GM11168 (cell line): ENCODE results near the gene ARHGEF19.
"Not testable (repeated sequence)": the region's sequence is repeated elsewhere in the genome, so short reads cannot be mapped to it uniquely, and the experiment has no call there.

Source experiments
- in situ Hi-C: fragments of 300-500 bp; cut with MboI; formaldehyde crosslinking; loops from one replicate; pipeline ENCODE4 v1.12.0; 2022; ENCODE audit warnings: low sequenced_read_pairs; ENCODE audit not compliant: unreplicated experiment

The ARHGEF19 gene

DNA sequence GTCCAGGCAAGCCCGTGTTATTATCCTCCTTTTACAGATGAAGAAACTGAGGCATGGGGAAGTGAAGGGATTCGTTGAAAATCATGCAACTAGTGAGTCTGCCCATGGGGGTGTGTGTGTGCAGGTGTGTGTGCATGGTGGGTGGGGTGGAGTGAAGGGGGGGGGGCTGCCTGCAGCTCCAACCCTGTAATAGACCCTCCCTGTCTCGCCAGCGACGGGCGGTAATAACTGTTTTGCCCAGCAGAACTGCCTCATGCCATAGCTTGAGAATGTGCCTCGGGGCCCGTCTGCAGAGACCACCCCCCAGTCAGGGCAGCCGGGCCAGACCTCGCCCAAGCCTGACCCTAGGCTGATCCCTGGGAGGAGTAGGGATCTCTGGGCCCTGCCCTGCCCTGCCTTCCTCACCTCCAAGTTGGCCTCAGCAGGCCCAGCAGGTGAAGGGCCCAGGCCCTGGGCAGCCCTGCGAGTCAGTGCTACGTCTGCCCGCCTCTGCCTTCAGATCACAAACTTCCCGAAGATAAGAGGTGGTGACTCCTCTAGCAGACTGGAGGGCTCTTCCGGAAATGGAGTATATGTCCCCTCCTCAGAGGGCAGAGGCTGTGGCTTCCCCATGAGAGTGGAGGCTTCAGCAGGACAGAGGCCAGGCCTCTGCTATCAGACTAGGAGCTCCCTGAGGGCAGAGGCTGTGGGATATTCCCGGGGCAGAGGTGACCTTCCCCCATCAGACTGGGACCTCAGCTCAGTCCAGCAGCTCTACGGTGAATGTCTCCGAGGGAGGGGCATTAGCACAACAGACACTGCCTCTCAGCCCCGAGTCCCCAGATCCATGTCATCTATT lies 40.9 kb downstream of the ARHGEF19 start:
- in situ Hi-C loops: no loop called here

DNA sequence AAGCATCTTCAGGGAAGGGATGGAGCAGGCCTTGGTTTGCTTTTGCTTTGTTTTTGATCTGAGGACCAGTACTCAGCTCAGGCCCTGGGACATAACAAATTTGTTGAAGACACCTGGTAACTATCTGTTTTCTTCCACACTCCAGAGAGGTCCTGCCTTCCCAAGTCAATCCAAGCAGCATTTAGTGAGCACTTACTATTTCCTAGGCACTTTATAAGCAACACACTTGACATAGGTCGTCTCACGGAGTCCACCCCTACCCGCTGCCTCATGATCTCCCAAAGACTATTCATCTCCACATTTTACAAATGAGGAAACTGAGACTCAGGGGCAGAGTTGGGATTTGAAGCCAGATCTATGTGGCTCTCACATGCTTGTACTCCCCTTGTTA lies 42.2 kb downstream of the ARHGEF19 start:
- in situ Hi-C loops: no loop called here

DNA sequence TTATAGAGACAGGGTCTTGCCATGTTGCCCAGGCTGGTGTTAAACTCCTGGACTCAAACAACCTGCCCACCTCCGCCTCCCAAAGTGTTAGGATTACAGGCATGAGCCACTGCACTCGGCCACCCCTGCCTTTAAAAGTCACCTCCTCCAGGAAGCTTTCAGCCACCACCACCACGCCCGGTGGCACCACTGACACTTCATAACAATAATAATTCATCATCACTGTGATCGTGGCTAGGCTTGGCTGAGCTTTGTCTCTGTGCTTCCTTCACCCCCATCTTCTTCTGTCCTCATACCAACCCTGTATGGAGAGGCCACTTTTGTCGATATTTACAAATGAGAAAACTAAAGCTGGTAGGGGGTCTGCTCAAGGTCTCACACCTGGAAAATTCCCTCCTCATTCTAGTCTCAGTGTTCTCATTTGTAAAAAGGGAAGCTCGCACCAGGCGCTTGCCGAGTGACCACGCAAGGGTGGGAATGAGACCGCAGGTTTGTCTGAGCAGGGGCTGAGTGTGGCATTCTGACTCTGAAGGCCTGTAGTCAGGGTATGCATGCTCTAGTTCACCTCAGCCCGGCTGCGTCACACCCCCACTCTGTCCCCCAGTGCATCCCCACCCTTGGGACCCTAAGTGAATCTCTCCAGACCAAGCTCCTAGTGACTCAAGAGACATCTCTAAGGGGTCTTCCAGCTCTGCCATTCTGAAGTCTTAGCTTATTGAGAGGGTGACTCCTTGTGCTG lies 43.7 kb downstream of the ARHGEF19 start:
- in situ Hi-C loops: no loop called here

DNA sequence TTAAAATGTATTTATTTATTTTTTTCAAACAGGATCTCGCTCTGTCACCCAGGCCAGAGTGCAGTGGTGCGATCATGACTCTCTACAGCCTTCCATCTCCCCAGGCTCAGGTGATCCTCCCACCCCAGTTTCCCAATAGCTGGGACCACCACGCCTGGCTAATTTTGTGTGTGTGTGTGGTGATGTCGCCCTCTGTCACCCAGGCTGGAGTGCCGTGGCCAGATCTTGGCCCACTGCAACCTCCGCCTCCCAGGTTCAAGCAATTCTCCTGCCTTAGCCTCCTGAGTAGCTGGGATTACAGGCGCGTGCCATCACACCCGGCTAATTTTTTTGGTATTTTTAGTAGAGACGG lies 44.3 kb downstream of the ARHGEF19 start:
- in situ Hi-C loops: not testable (repeated sequence)

DNA sequence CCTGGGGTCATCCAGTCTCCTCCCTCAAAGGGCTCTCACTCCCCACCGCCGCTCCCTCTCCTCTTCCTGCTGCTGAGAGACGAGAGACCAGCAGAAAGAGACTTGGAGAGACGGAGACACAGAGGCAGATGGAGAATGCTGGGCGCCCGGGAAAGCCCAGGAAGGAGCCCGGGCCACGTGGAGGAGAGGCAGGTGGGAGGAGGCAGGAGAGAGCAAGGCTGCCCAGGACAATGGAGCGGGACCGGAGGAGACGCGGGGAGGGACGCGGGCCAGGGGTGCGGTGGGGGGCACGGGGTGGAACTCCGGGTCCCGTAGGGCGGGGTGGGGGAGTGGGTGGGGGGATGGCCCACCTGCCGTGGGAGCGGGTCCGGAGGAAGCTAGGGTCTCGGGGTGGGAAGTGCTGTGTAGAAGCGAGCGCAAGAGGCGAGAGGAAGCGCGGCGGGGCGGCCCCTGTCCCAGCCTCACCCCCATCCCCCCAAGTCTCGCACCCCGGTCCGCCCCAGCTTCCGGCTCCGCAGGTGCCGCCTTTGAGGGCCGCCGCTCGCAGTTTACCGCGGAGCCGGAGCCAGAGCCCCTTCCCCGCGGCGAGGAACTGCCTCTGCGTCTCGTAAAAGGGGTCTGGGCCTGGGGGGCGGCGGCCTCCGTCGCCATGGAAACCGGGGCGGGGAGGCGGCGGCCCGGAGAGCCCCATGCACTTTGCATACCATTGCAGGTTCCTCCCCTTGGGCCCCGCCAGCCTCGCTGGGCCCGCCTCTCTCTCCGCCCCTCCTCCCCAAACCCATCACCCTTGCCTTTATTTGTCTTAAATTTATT lies 44.9 kb downstream of the ARHGEF19 start:
- in situ Hi-C loops: no loop called here

DNA sequence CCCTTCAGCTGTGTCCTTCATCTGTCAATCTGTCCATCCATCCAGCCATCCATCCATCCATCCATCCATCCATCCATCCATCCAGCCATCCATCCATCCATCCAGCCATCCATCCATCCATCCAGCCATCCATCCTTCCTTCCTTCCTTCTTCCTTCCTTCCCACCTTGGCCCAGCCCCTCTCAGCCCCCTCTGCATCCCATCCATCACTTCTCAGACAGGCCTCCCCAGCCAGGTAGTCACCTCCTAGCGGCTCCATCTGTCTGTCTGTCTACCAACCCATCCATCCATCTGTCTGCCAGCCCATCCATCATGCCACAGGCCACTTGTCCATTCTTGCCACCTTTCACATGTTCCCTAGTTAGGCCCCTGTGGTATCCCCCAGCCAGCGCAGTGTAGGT lies 46.3 kb downstream of the ARHGEF19 start:
- in situ Hi-C loops: no loop called here

DNA sequence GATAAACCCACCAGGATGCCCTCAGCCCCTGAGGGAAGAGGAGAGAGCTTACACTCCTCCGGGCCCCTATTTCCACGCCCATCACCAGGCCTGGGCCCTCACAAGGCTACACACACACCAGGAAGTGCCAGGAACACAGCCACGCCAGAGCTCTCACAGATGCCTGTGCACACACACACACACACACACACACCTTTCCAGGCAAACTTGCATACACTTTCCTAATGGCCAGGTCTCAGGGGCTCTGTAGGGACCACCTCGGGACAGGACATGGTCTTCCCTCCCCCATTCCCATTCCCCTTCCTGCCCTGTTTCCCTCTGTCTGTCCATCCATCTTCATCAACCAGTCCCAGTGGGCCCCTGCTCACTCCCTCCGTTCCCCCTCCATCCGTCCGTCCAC lies 46.9 kb downstream of the ARHGEF19 start:
- in situ Hi-C loops: no loop called here

DNA sequence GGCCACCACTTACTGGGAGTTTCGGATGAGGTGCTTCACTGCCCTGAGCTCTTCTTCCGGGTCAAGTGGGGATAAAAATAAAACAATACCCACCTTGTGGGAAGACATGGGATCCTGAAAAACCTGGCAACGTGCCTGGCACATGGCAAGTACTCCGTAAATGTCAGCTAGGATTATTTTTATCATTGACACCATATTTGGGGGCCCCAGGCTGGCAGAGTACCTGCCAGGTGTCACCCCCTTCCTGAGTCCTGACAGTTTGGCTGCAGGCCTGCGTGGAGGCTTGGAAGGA lies 47.4 kb downstream of the ARHGEF19 start:
- in situ Hi-C loops: no loop called here

DNA sequence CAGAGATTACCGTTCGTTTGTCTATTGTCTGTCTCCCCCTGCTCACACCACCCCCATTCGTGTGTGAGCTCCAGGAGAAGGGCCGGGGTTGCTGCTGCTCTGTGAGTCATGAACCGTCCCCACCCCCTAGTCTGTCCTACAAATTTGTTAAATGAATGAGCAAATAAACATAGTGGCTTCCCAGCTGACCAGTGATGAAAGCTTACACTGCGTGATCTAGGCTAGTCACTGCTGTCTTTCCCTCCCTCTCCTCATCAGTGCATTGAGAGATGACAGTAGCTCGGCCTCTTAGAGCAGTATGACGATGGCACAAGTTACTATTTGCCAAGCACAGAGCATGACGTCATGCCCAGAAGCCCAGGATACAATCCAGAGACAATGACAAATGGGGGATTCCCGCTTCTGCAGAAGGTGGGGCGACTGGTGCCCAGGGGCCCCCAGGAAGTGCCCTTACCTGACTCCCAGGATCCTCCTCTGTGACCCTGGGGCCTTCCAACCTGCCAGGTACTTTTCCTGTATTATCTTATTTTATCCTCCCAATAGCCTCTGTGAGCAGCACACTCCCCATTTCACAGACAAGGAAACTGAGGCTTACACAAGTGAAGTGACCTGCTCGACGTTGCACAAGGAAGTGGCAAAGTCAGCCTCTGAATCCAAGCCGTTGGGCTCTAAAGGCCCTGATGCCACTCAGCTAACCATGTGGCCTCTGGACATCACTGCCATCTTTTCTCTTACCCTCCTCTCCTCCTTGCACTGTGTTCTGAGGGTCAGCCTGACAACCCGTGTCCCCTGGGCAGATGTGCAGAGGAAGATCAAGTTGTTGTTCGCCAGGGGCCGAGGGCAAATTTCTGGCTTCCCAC lies 48.0 kb downstream of the ARHGEF19 start:
- in situ Hi-C loops: no loop called here

DNA sequence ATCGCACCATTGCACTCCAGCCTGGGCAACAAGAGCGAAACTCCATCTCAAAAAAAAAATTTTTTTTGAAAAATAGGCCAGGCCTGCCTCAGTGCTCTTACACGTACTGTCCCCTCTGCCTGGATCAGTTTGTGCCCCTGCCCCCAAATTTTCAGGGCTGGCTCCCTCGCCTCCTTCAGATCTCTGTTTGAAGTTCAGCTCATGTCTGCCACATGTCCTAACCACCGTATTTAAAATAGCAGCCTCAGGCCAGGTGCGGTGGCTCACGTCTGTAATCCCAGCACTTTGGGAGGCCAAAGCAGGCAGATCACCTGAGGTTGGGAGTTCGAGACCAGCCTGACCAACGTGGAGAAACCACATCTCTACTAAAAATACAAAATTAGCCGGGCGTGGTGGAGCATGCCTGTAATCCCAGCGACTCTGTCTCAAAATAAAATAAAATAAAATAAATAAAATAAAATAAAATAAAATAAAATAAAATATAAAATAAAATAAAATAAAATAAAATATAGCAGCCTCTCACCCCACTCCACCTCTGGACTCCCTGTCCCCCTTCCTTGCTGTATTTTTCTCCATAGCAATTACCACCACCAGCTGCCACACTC lies 48.7 kb downstream of the ARHGEF19 start:
- in situ Hi-C loops: not testable (repeated sequence)

DNA sequence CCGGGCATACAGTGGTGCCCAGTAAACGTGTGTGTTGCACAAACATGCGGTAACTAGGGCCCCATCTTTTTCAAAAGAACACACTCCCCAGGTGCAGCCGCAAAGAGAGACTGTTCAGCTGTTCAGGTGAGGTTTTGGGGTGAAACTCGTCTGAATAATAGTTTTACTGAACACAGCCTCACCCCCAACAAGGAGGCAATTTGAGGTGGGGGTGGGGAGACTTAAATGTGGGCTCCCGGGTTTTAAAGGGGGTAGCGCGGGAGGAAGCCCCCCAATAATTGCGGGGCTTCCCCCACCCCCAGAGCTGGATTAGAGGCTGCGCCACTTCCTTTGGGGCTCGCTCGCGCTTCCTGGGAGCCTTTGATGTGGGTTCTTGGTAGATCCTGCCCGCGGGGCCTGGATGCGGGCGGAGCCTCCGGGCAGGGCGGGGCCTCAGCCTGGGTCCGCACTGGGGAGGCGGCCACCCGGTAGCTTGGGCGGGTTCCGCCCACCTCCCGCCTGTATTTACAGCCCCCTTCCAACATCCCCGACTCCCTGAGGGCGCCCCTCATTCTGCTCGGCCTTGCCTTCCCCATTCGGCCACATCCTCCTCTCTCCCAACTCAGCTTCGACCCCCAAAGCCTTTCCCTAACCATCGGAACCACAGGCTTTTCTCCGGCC lies 50.2 kb downstream of the ARHGEF19 start:
- in situ Hi-C loops: no loop called here

DNA sequence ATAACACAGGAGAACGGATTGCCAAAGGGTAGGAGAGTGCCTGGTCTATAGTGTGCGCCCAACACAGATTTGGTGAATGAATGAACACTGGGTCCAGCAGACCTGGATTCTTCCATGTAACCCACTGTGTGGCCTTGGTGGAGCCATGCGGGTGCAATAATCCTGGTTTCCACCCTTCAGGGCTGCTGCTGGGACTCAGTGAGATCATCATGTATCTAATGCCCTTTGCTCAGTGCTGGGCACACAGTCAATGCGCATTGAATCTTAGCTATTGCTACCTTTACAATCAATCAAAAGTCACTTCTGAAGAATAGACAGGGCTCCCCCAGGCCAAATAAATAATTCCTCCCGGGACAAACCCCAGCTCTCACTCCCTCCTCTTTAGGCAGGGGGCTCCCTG lies 50.7 kb downstream of the ARHGEF19 start:
- in situ Hi-C loops: no loop called here

DNA sequence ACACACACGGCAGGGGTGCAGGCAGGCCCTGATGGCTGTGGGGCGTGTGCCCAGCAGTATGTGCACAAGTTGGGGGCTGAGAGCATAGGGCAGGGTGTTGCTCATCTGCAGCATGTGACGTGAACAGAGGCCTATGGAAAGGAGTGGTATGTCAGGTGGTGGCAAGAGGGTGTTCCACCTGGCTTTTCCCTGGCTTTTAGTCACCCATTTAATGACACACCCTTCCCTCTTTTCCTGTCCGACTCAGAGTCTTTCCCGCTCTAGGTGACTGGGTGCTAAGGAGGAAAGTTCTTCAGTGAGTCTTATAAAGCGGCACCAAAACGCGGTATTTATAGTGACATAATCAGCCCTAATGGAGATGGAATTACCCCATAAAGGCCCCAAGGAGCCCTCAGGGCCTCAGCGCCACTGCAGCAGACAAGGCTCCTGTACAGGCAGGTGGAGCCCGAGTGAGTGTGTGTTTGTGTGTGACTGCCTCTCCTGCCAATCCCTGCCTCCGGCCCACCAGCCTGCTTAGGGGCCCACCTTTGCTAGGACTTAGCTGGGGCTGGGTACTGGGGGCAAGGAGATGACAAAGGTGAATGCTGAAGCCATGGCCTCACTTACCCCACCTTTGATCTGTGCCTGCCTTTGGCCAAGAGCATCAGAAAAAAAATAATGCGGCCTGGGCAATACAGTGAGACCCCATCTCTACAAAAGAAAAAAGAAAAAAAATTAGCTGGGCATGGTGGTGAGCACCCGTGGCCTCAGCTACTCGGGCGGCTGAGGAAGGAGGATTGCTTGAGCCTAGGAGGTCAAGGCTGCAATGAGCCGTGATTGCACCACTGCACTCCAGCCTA lies 53.2 kb downstream of the ARHGEF19 start:
- in situ Hi-C loops: no loop called here

DNA sequence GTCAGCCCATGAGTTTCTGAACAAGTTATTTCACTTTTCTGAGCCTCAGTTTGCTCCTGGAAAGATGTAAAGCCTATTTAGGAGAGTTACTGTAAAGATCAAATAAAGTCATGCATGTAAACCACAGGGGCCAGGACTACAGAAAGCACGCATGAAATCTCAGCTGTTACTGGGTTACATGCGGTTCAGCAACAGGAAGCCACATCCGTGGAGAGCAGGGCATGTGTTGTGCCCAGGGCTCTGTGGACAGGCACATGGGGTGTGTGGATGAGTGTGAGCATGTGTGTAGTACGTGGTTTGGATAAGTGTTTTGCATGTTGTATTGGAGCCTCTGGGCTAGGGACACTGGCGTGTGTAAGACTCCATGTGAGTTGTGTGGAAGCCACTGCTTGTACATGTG lies 54.4 kb downstream of the ARHGEF19 start:
- in situ Hi-C loops: no loop called here

DNA sequence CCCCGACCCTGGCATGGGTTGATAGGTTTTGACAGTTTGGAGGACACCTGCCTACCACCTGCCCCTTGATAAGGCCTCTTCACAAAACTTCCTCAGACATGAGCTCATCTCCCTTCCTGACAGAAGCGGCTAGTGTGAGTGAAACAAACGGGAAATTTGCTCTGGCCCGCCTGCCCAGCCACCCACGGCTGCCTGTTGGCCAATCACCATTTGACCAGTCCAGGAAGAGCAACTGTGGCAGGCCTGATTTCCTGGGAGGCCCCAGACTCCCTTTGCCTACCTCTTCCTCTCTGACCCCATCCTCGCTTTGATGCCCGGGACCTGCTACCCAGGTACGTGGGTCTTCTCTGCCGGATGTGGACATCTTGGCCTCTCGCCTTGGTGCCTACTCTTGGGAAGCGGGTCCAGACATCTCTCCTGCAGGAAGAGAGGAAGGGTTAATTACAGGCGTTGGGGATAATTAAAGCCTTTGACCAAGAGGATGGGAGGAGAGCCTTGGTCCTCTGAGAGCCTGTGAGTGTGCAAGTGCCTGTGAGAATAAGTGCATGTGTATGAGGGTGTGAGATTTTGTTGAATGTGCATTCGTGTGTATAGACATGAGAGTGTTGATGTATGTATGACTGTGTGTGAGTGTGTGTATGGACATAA lies 55.5 kb downstream of the ARHGEF19 start:
- in situ Hi-C loops: no loop called here

DNA sequence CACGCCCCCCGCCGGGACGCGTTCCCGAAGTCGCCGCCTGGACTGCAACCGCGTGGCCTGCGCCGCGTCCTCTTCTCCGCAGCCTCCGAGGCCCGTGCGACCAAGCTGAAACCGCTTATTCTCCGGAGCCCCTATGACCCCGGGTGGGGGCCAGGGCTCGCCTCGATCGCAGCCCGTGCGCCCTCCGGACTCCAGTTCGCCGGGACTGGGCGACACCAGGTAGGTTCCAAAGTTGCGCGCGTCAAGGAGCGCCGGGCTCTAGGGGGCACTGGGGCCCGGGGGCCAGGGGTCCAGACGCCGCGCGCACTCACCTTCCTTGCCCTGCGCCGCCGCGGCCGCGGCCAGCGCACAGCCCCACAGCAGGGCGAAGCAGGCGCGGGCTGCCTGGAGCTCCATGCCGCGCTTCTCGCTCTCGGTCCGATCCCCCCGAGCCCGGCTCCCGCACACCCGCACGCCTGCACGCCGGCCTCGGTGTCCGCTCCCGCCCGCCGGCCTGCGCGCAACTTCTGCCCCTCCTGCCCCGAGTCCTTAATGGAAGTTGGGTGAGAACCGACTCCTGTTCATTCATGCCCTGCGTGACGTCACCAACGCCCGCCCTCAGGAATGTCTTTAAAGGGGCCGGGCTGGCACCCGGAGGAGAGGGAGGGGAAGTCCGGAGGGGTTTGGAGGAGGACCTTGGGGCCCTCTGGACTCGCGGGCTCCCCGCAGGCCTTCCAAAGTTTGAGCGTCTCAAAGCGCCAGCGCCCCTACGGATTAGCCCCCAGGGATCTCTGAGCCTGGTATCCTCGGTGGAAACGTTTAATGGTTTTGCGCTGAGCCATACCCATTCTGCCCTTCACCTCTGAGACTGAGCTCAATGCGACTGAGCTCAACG lies 56.7 kb downstream of the ARHGEF19 start, which contains the start of gene EPHA2:
EPHA2 (minus strand) TSS at position 533 of the 874 bp plus-strand sequence; CDS start at position 396, 137 bp downstream.
- in situ Hi-C loops: no loop called here
